HG03558 (cell line): ENCODE measurements around the gene CACNA1C.

Source experiments
- ATAC-seq: cut with Tn5 transposase; IDR thresholded peaks from one replicate; pipeline ENCODE4 v1.9.1; 2021; ENCODE audit warnings: moderate number of reproducible peaks; ENCODE audit not compliant: unreplicated experiment; ENCODE audit errors: extremely low read depth

The CACNA1C gene

GRCh38 chr12:2108166-2108565, 55.4 kb downstream of the CACNA1C start:
- no peak for ATAC-seq

- ATAC-seq: no peak
Measured at GRCh38 chr12:2108975-2109671, 56.3 kb downstream of the CACNA1C start.

DNA sequence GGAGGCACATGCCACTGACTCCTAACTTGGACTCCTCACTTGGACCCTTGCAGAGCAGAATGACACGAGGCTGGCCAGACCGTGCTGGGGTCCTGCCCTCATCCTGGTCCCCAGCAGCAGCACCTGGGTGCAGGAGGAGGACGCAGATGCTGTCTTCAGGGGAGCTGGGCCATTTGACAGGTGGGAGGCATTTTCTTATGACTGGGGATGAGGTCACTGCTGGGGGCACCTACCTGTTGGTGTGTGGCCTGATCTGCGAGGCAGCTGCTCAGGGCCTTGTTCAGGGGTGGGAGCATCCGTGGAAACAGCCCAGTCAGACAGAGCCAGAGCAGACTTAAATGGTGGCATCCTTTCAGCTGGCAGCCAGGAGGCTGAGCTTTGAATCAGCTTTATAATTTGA, 57.3 kb downstream of the CACNA1C start:
- ATAC-seq: no peak

GRCh38 chr12:2110849-2111566, 58.2 kb downstream of the CACNA1C start:
- no peak for ATAC-seq

DNA sequence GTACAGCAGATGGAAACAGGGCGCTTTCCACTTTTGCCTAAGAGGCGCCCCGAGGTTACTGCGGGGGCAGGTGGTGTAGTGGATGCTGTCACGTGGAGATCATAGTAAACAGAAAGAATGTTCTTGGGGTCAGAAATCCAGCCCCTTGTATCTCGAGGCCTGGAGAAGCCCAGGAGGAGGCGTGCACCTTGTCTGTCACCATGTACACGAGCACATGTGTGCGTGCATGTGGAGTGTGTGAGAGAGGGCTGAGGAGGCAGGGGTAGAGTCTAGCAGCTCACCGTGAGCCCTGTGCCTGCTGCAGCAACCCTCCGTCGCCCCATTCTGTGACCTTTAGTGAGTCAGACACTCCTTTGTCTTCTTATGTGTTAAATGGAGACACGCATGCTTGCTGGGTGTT, 59.0 kb downstream of the CACNA1C start:
- no peak for ATAC-seq

- no peak for ATAC-seq
Measured at GRCh38 chr12:2112401-2112800, 59.6 kb downstream of the CACNA1C start.

DNA sequence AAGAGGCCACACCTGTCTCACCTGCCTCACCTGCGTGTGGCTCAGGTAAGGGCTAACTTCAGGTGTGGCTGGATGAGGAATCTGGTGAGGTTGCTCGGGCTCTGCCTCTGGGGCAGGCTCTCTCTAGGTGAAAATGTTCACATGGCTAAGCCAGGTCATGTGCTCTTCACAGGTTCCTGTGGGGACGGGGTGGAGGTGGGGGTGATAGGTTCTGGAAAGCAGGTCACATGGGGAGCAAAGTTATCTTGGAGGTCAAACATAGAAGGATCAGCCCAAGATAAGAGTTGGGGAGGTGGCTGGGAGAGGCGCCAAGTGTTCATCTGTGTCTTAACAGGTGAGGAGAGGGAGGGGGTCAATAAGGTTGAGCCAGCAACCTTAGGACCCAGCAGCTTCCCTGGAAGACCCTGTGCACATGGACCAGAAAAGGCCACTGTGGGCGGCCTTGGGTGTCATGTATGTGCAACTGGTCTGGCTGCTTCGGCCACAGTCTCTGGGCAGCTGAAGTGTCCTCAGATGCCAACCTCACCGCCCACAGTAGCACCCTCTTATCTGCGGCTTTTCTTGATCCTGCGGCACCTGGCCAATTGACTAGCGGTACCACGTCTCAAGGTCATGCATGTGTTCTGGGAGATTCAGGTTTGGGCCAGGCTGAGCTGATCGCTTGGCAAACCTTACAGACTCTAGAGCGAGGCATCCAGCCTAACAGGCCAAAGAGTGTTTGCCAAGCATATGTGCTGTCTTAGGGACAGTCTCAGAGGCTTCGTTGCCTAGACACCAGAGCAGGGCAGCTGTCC, 60.5 kb downstream of the CACNA1C start:
- no peak for ATAC-seq

DNA sequence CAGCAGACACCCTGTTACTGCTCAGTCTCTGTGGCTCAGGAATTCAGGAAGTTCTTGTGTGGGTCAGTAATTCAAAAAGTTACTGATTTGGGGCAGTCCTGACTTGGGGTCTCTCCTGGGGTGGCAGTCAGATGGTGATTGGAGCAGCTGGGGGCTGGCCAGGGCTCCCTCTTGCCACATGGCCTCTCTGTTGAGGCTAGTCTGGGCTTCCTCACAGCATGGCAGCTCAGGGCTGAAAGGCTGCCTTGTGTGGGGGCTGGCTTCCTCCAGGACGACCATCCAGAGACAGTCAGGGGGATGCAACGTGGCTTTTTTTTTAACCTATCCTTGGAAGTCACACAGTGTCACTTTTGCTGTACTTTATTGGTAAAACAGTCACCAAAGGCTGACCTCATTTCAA, 61.3 kb downstream of the CACNA1C start:
- no peak for ATAC-seq

GRCh38 chr12:2115101-2115845, 62.5 kb downstream of the CACNA1C start:
- ATAC-seq: no peak

GRCh38 chr12:2117541-2117940, 64.8 kb downstream of the CACNA1C start:
- ATAC-seq: no peak

- no peak for ATAC-seq
Measured at GRCh38 chr12:2118061-2118460, 65.3 kb downstream of the CACNA1C start.

DNA sequence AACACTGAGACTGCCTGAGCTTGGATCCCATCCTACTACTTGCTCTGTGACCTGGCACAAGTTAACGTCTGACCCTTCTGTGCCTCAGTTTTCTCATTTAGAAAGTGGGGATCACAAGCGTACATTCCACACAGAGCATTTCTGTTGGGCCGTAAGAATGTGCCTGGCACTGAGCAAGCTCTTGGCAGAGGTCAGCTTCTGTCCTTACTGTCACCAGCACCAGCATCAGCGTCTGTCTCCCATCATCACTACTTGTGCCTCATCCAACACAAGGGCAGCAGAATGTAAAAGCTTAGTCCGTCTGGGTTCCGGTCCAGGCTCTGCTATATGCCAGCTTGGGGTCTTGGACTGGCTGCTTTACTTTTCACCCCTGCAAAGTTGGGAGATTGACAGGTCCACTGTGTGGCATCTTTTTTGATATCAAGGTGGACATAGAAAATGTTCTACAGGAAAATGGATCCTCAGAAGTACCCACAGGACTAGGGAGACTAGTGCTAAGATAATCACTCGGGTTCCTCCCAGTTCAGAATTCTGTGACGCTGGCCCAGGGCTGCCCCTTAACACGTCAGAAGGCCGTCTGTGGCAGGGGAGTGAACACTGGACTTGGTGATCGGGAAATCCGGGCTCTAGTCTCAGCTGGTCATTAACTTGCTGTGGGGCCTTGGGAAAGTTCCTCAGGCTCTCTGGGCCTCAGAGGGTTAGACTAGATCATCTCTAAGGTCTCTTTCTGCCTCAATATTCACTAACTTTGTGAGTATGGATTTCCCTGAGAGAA, 65.9 kb downstream of the CACNA1C start:
- no peak for ATAC-seq

DNA sequence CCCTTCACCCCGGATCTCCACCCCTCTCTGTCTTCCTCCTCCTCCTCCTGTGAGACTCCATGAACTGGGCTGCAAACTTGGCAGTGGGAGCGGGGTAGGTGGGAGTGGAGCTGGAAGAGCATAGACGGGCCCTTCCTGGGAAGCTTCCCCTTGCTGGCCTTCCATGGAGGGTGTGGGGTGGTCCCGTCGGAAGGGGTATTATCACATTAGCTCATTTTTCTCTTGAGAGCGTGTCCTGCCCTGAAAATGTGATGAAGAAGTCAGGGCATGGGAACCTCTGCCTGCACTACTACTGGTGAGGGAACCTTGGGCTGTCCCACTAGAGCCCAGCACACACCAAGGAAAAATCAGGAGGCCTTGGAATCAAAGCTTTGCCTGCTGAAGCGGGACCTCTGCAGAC, 66.5 kb downstream of the CACNA1C start:
- no peak for ATAC-seq

DNA sequence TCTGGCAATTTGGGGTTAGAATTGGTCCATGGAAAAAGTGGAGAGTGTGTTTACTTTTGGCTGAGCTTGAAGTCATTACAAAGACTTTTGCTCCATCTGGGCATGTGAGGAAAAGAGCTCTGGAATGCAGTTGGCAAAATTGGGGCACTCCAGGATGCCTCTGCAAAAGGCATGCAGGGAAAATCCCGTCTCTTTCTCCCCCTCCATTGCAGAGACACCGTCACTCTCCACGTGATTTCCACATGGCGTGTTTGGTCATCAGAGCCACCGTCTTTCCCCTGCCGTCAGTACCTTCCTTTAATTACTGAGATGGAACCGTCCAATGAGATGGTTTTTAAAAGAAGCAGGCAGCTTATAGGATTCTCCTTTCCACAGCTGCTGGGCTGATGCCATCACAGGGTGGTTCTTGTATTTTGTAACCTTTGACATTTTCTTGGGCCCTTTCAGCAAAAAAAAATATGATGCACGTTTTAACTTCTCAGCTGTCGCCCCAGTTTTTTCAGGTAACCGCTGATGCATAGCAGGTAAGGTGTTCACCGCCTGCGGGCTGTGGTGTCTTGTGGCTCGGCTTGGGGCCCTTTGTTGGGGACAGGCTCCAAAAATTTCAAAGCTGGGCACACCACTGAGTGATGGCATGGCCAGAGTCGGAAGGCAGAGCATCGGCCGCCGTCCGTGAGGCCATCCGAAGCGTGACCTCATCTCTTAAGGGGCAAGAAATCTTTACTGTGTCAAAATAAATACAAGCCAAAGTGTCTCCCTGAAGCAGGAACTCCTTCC, 68.4 kb downstream of the CACNA1C start:
- no peak for ATAC-seq

GRCh38 chr12:2124466-2125023, 71.8 kb downstream of the CACNA1C start:
- ATAC-seq: no peak

DNA sequence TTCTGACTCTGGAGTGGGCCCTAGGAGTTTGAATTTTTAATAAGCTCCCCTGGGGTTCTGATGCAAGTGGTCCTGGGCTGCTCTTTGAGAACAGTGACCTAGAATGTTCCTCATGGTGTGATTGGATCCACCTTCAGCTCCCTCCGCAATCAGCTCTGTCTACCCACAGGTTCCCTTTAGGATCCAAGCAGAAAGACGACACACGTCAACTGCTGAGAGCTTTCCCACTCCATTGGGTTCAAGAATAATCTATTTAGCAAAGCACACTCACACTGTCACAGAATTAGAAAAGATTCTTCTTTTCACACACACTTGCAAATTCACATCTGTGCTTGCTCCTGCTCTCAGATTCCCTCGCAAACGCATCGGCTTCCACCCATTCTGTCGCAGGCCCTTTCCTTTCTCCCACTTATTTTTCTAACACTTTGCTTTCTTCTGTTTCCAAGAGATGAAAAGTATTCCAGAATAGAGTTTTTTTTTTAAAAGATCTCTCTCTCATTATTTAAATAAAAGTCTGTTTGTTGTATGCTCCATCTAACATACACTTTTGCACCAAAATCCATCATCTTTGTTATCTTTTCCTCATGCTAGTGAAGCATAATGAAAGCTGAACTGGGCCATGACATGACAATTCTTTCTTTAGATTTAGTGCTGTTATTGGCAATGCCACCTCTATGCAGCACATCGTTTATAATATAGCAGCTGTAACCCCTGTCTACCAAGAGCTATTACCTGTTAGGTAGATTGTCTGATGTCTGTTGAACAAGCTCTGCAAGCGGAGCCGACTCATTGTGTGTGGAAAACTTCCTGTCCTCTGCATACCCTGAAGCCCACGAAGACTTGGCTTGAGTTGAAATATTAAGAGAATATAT, 73.1 kb downstream of the CACNA1C start:
- ATAC-seq: no peak

DNA sequence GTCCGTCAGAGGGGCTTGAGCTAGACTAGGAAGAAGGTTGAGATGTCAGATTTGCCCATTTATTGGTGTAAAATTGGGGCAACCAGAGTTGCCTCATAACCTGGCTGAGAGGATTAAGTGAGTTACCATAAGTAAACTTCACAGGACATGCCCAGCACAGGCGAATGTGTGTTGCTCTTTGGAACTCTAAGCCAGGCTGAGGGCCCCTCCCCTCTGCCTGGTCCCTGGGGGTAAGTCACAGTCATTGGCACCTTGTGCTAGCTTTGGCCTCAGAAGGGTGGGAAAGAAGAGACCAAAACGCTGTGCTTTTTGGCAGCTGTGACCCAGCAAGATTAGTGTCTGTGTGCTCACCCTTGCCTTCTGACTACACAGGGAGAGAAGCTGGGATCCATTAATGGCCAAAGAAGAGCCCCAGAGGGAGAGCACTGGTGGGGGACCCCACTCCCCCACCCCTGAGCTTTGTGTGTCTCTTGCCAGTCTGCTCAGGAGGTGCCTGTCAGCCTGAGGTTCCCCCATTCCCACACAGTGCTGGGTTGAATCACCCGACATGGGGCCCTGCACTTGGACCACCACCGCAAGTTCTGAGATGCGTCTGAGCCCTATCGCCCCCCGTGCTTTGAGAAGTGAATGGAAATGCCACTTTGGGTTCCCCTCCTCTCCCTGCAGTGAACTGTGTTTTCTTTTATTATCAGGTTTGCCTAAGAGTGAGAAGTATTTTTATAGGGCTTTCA, 74.1 kb downstream of the CACNA1C start:
- no peak for ATAC-seq
